RPMI8226 (cell line): Measurements from ENCODE around the gene NHLRC4.

Source experiments
- DNase-seq: peaks from one replicate; pipeline ENCODE4 v3.0.0-alpha.2; 2015

The NHLRC4 gene

GRCh38 chr16:554640-555365 is 12.0 kb upstream of the NHLRC4 start:
- DNase-seq, result no peak

- no peak for DNase-seq
These were observed 11.0 kb upstream of the NHLRC4 start for GRCh38 chr16:555528-556473.

GRCh38 chr16:556474-557173 is 10.2 kb upstream of the NHLRC4 start:
- DNase-seq, result no peak

GRCh38 chr16:557463-558297 is 9.1 kb upstream of the NHLRC4 start:
- DNase-seq, result no peak

GRCh38 chr16:558298-559020 is 8.3 kb upstream of the NHLRC4 start:
- DNase-seq, result no peak

GRCh38 chr16:559021-559380 is 7.8 kb upstream of the NHLRC4 start:
- DNase-seq, result no peak

GRCh38 chr16:559411-560203 is 7.2 kb upstream of the NHLRC4 start:
- DNase-seq, result no peak

GRCh38 chr16:560204-560700 is 6.6 kb upstream of the NHLRC4 start, which contains the start of gene PRR35:
Gene PRR35, plus strand, starts transcription at chr16:560394. Its CDS starts 2,901 bp downstream, at chr16:563295.
- DNase-seq, result no peak

- DNase-seq, result no peak
These were observed 5.9 kb upstream of the NHLRC4 start for GRCh38 chr16:560701-561412.

- no peak for DNase-seq
These were observed 5.4 kb upstream of the NHLRC4 start for GRCh38 chr16:561413-561794.

GRCh38 chr16:561957-562938 is 4.6 kb upstream of the NHLRC4 start:
- DNase-seq, result no peak

GRCh38 chr16:563072-563644 is 3.6 kb upstream of the NHLRC4 start:
- DNase-seq, result peak; percentile 44

- no peak for DNase-seq
These were observed 2.0 kb upstream of the NHLRC4 start for GRCh38 chr16:564690-565418.

GRCh38 chr16:565419-566330 is 1.1 kb upstream of the NHLRC4 start:
- no peak for DNase-seq

- no peak for DNase-seq
These were observed 810 bp downstream of the NHLRC4 start for GRCh38 chr16:567373-568256.
